Smooth muscle cell of the pulmonary artery (primary cell): ENCODE data around the gene MSI1. TPM values are rescaled to one million over a fixed set of nuclear protein-coding genes. Genes with fewer than 3 reads are reported as not detected.

Experiments
- total RNA-seq: library from RNA; depleted of rRNA; stranded (reverse); fragments of >200 nt; gene quantifications from 2 replicates; pipeline ENCODE4 v1.2.3, GENCODE V29; 2014

The MSI1 gene
- 0.20 TPM in 1 of 2 replicates, not detected in the other for total RNA-seq

DNA sequence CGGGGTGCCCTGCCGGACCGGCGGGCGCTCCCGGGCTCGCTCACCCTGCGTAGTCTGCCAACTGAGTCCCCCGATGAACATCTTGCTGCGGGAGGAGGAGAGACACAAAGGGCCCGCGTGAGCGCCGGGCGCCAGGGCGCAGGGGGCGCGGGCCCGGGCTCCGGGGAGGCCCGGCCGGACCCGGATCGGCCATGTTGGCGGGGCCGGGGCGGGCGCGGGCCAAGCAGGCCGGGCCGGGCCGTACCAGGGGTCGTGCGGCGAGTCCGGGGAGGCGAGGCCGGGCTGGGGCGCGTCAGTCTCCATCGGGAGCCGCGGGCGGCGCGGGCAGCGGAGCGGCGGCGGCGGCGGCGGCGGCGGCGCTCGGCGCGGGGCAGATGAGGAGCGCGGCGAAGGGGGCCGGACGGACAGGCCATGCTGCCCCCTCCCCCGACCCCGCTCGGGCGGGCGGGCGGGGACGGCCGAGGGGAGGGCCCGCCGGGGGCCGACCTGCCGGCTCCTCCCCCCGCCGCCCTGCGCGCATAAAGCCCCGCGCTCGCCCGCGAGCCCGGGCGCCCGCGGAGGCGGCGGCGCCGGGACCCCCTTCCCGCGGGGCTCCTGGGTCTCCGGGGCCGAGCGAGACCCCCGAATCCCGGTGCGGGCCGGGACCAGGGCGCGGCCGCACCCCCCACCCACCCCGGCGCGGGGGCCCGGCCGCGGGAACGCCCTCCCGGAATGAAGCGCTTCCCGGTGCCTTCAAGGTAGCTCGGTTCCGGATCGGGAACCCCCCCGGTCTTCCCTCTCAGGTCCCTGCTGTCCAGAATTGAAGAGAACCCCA lies at the start of gene MSI1:
Gene MSI1 (minus strand): TSS at position 376 of the 814 bp plus-strand sequence. CDS start 73 bp downstream, at position 303.

DNA sequence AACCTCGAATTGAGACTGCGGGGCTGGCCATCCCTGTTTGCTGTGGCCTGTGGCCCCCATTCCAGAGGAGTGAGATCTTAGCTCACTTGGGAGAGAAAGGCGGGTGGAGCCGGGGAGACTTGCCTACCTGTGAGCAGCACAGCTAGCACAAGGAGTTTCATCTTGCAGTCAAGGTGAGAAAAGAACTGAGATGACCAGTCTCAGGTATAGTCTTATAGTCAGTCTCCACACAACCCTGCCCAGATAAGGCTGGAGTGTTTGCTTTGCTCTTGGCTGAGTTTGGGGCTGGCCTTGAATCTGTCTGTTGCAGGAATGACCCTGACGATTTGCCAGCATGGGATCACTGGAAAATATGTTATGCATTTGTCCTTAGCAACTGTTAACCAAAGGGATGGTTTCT lies 41.4 kb downstream of the MSI1 start, which contains the start of gene PLA2G1B:
Gene PLA2G1B (minus strand): TSS at position 187 of the 400 bp plus-strand sequence. CDS start 26 bp downstream, at position 161.

DNA sequence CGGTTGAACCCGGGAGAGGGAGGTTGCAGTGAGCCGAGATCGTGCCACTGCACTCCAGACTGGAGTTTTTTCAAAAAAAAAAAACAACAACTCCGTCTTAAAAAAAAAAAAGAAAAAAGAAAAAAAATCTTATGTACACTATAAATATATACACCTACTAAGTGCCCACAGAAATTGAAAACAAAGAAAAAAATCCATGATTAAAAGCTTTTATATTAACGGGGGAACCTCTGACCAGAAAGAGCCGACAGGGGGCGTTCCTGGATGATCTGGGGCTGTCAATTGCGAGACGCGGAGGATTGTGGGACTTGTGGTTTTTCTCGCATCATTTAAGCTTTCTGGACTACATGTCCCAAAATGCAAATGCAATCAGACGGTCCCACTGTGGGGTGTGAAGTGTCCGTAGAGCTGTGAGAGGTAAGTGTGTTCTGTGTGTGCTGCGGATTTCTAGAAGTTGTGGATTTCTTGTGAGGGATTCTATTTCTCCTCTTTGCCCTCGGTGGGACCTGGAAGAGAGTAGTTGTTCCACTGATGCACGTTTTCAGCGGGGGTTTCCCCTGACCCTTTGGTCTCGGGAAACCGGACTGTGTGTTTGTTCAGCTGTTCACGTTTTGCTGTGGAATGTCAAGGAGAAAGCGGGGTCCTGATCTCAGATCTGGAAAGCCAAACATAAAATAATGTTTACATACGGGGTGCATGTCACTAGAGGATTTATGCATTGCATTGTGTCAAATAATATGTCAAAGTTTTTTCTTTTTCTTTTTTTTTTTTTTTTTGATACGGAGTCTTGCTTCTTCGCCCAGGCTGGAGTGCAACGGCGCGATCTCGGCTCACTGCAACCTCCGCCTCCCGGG lies 66.8 kb downstream of the MSI1 start, which contains the start of gene SIRT4:
Gene SIRT4 (plus strand): TSS at position 360 of the 854 bp plus-strand sequence. CDS start 1,241 bp downstream, outside the sequence.

DNA sequence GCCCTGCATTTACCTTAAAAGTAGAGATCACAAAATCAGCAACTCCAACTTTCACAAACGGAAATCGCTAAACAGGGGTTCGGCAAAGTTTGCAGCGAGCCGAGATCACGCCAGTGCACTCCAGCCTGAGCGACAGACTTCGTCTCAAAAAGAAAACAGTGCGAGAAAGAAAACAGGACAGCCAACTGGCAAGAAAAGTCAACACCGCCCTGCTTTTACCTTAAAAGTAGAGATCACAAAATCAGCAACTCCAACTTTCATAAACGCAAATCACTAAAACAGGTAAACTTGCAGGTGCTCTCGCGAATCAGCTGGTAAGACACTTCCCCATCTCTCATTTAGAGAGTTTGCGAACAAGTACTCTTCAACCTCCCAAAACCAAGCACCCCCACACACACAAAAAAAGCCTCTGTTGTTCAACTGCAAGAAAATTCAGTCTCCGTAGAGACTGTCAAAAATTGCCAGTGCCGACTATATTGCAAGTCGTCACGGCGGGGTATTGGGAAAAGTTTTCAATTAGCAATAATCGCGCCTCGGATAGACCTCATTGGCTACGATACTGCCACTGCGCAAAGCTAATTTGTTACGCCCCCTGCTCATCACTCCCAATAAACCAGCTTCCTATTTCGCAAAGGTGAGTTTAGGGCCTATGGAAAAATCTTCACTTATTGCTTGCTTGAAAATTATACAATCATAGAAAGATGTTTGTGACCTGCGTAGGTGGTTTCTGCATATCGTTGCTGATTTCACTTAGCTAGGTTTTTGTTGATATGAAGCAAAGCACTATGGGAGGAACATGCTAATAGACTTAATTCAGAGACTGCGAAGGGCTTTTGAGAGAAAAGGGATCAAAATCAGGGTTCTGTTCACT lies 76.1 kb downstream of the MSI1 start, which contains the start of gene RNU4-1:
Gene RNU4-1 (minus strand): TSS at position 577 of the 871 bp plus-strand sequence.

Other genes starting within 250 kb of the MSI1 start
- 152 and 211 TPM in 2 replicates for gene GCN1, start 174.4 kb downstream of the MSI1 start, total RNA-seq
- 1,669 and 2,485 TPM in 2 replicates for gene RPLP0, start 168.1 kb downstream of the MSI1 start, total RNA-seq
- 27.4 and 38.6 TPM in 2 replicates for gene PXN, start 103.4 kb downstream of the MSI1 start, total RNA-seq
- gene RNU4-2, start 77.3 kb downstream of the MSI1 start, total RNA-seq: not detected in 2 replicates
- under 0.01 TPM in 1 of 2 replicates, not detected in the other for gene RNU4-1, start 75.9 kb downstream of the MSI1 start, total RNA-seq
- 1.5 and 2.0 TPM in 2 replicates for gene SIRT4, start 66.8 kb downstream of the MSI1 start, total RNA-seq
- gene PLA2G1B, start 41.4 kb downstream of the MSI1 start, total RNA-seq: not detected in 2 replicates
- 323 and 352 TPM in 2 replicates for gene COX6A1, start 68.9 kb upstream of the MSI1 start, total RNA-seq
- gene TRIAP1, start 77.2 kb upstream of the MSI1 start, total RNA-seq: 14.4 and 16.9 TPM in 2 replicates
- gene GATC, start 77.3 kb upstream of the MSI1 start, total RNA-seq: 17.0 and 20.2 TPM in 2 replicates
- 170 and 195 TPM in 2 replicates for gene SRSF9, start 100.6 kb upstream of the MSI1 start, total RNA-seq
- gene DYNLL1, start 126.9 kb upstream of the MSI1 start, total RNA-seq: 261 and 303 TPM in 2 replicates
- 25.3 and 30.5 TPM in 2 replicates for gene COQ5, start 160.0 kb upstream of the MSI1 start, total RNA-seq
- 189 and 197 TPM in 2 replicates for gene RNF10, start 165.2 kb upstream of the MSI1 start, total RNA-seq
- gene POP5, start 212.2 kb upstream of the MSI1 start, total RNA-seq: 26.1 and 36.7 TPM in 2 replicates